Measurements from ENCODE around the gene NPTXR. TPM values are rescaled to one million over a fixed set of nuclear protein-coding genes. Genes with fewer than 3 reads are reported as not detected.

The NPTXR gene
- total RNA-seq, 1 donor from 2014 or later = 9.3 TPM

GRCh38 chr22:38796262-38796957 is 47.4 kb downstream of the NPTXR start:
- peaks cover 65% of the 10 kb centered on the region for H3K27me3 Mint-ChIP-seq (ENCODE audit: low read depth)
- no peak overlapping the region for H3K27ac Mint-ChIP-seq (ENCODE audit: unreplicated experiment)
- DNase-seq (ENCODE audit: low read depth, low spot score) = no peak

GRCh38 chr22:38795569-38795968 is 48.3 kb downstream of the NPTXR start:
- H3K36me3 Mint-ChIP-seq (ENCODE audit: low read depth) = no peaks in the 10 kb centered on the region
- H3K4me1 Mint-ChIP-seq = peaks cover 13% of the 10 kb centered on the region
- no peak overlapping the region for H3K27ac Mint-ChIP-seq (ENCODE audit: unreplicated experiment)
- TF ChIP-seq CTCF (conservative IDR thresholded peaks at IDR 0.05) = no peak
- H3K27me3 Mint-ChIP-seq (ENCODE audit: low read depth) = peaks cover 57% of the 10 kb centered on the region
- peak overlapping the region; percentile 30 for H3K4me3 Mint-ChIP-seq
- DNase-seq (ENCODE audit: low read depth, low spot score) = no peak
- H3K9me3 Mint-ChIP-seq = peaks cover 3% of the 10 kb centered on the region

More at GRCh38 chr22:38796262-38796957, 47.4 kb downstream of the NPTXR start:
- Mint-ChIP-seq H3K4me3 (no peak overlapping the region), H3K36me3 (ENCODE audit: low read depth) (no peaks in the 10 kb centered on the region), H3K9me3 (peaks cover 3% of the 10 kb centered on the region), H3K4me1 (peaks cover 13% of the 10 kb centered on the region)
- TF ChIP-seq CTCF (conservative IDR thresholded peaks at IDR 0.05) = no peak

- H3K4me1 Mint-ChIP-seq = peaks cover 13% of the 10 kb centered on the region
These were observed 49.9 kb downstream of the NPTXR start, which contains the start of gene DNAL4 for GRCh38 chr22:38793721-38794466. TSS of gene DNAL4 (minus strand) at chr22:38794143. CDS start at chr22:38782731, 11,412 bp downstream.

GRCh38 chr22:38793317-38793716 is 50.5 kb downstream of the NPTXR start:
- TF ChIP-seq CTCF (conservative IDR thresholded peaks at IDR 0.05) = no peak
- peaks cover 13% of the 10 kb centered on the region for H3K4me1 Mint-ChIP-seq
- no peaks in the 10 kb centered on the region for H3K36me3 Mint-ChIP-seq (ENCODE audit: low read depth)
- H3K9me3 Mint-ChIP-seq = no peaks in the 10 kb centered on the region
- DNase-seq (ENCODE audit: low read depth, low spot score) = no peak
- H3K27me3 Mint-ChIP-seq (ENCODE audit: low read depth) = peaks cover 37% of the 10 kb centered on the region
- peak overlapping the region; percentile 72 for H3K27ac Mint-ChIP-seq (ENCODE audit: unreplicated experiment)
- H3K4me3 Mint-ChIP-seq = peak overlapping the region; percentile 95

More at GRCh38 chr22:38793721-38794466, 49.9 kb downstream of the NPTXR start, which contains the start of gene DNAL4:
- no peaks in the 10 kb centered on the region for H3K36me3 Mint-ChIP-seq (ENCODE audit: low read depth)
- H3K27ac Mint-ChIP-seq (ENCODE audit: unreplicated experiment) = peak within 1 kb of the TSS; percentile 72
- DNase-seq (ENCODE audit: low read depth, low spot score) = peak; percentile 77
- H3K9me3 Mint-ChIP-seq = peaks cover 2% of the 10 kb centered on the region
- TF ChIP-seq CTCF (conservative IDR thresholded peaks at IDR 0.05) = no peak
- H3K4me3 Mint-ChIP-seq = peak within 1 kb of the TSS; percentile 95
- peaks cover 43% of the 10 kb centered on the region for H3K27me3 Mint-ChIP-seq (ENCODE audit: low read depth)

GRCh38 chr22:38792833-38793232 is 51.0 kb downstream of the NPTXR start:
- no peak for TF ChIP-seq CTCF (conservative IDR thresholded peaks at IDR 0.05)

More at GRCh38 chr22:38792833-38793232, 51.0 kb downstream of the NPTXR start:
- Mint-ChIP-seq H3K4me1 (peaks cover 13% of the 10 kb centered on the region), H3K27me3 (ENCODE audit: low read depth) (peaks cover 32% of the 10 kb centered on the region), H3K36me3 (ENCODE audit: low read depth) (no peaks in the 10 kb centered on the region), H3K27ac (ENCODE audit: unreplicated experiment) (peak overlapping the region; percentile 2), H3K9me3 (no peaks in the 10 kb centered on the region), H3K4me3 (peak overlapping the region; percentile 95)
- DNase-seq (ENCODE audit: low read depth, low spot score) = no peak
